Measurements from ENCODE around the gene ANKRD39. TPM values are rescaled to one million over a fixed set of nuclear protein-coding genes. Genes with fewer than 3 reads are reported as not detected.

ANKRD39 gene
- polyA plus RNA-seq, 6 donors from 2014 or later: 7.3 to 22.8 (median 20.0) TPM

- Mint-ChIP-seq H3K4me3 (no peak overlapping the region), H3K4me1 (peaks cover 17 to 36% (median 27%) of the 10 kb centered on the region in 3 donors), H3K27me3 (peaks cover 8 to 39% (median 16%) of the 10 kb centered on the region in 3 donors), H3K27ac (peak overlapping the region in 4 of 6 donors; percentile 21 to 98 (median 82)), H3K36me3 (no peaks in the 10 kb centered on the region), H3K9me3 (no peaks in the 10 kb centered on the region)
- DNase-seq (no peak), ATAC-seq (ENCODE audit: low read depth in 2 of 2) (no peak)
Measured at GRCh38 chr2:96873651-96874096, 15.9 kb upstream of the ANKRD39 start.

- ATAC-seq (ENCODE audit: low read depth in 2 of 2): no peak
- Mint-ChIP-seq H3K4me1 (peaks cover 21 to 41% (median 33%) of the 10 kb centered on the region in 3 donors), H3K27me3 (peaks cover 12 to 36% (median 21%) of the 10 kb centered on the region in 3 donors), H3K36me3 (no peaks in the 10 kb centered on the region), H3K27ac (peak overlapping the region in 1 of 6 donors; percentile 66), H3K4me3 (peak overlapping the region in 2 of 8 donors; percentile 6 to 61), H3K9me3 (no peaks in the 10 kb centered on the region)
- DNase-seq: no peak
Measured at GRCh38 chr2:96872591-96873349, 15.0 kb upstream of the ANKRD39 start.

- Mint-ChIP-seq H3K27ac (peak overlapping the region in 3 of 6 donors; percentile 18 to 78 (median 52)), H3K27me3 (peaks cover 24 to 44% (median 29%) of the 10 kb centered on the region in 3 donors), H3K9me3 (no peaks in the 10 kb centered on the region), H3K4me1 (peaks cover 24 to 51% (median 47%) of the 10 kb centered on the region in 3 donors), H3K36me3 (no peaks in the 10 kb centered on the region), H3K4me3 (peak overlapping the region; percentile 77 to 90 (median 86))
- DNase-seq (no peak), ATAC-seq (ENCODE audit: low read depth in 2 of 2) (no peak)
Measured at GRCh38 chr2:96870626-96871255, 12.9 kb upstream of the ANKRD39 start.

- ATAC-seq (ENCODE audit: low read depth in 2 of 2) (peak; percentile 22 to 27), DNase-seq (peak; percentile 47)
- Mint-ChIP-seq H3K27ac (peak within 1 kb of the TSS in 3 of 6 donors; percentile 18 to 78 (median 52)), H3K4me3 (peak within 1 kb of the TSS; percentile 78 to 90 (median 86)), H3K36me3 (no peaks in the 10 kb centered on the region), H3K9me3 (no peaks in the 10 kb centered on the region), H3K27me3 (peaks cover 24 to 44% (median 35%) of the 10 kb centered on the region in 3 donors), H3K4me1 (peaks cover 21 to 43% (median 40%) of the 10 kb centered on the region in 3 donors)
Measured at GRCh38 chr2:96869822-96870625, 12.2 kb upstream of the ANKRD39 start, which contains the start of gene SEMA4C. Gene SEMA4C, minus strand, starts transcription at chr2:96870080. Its CDS starts 2,194 bp downstream, at chr2:96867886.

GRCh38 chr2:96869281-96869821, 11.5 kb upstream of the ANKRD39 start:
- Mint-ChIP-seq H3K27ac (no peak overlapping the region), H3K36me3 (no peaks in the 10 kb centered on the region), H3K4me3 (peak overlapping the region in 3 of 8 donors; percentile 15 to 81 (median 81)), H3K27me3 (peaks cover 22 to 51% (median 35%) of the 10 kb centered on the region in 3 donors), H3K9me3 (no peaks in the 10 kb centered on the region), H3K4me1 (peaks cover 14 to 37% (median 33%) of the 10 kb centered on the region in 3 donors)
- ATAC-seq (ENCODE audit: low read depth in 2 of 2) (no peak), DNase-seq (no peak)

GRCh38 chr2:96868555-96869280, 10.9 kb upstream of the ANKRD39 start:
- peak overlapping the region in 1 of 6 donors; percentile 23 for H3K27ac Mint-ChIP-seq
- H3K27me3 Mint-ChIP-seq: peaks cover 19 to 52% (median 35%) of the 10 kb centered on the region in 3 donors
- ATAC-seq (ENCODE audit: low read depth in 2 of 2) (peak; percentile 29 to 42), DNase-seq (no peak)
- peaks cover 11 to 31% (median 29%) of the 10 kb centered on the region in 3 donors for H3K4me1 Mint-ChIP-seq
- H3K4me3 Mint-ChIP-seq: peak overlapping the region in 7 of 8 donors; percentile 77 to 88 (median 81)
- no peaks in the 10 kb centered on the region for H3K9me3 Mint-ChIP-seq
- H3K36me3 Mint-ChIP-seq: no peaks in the 10 kb centered on the region

GRCh38 chr2:96867756-96868554, 10.1 kb upstream of the ANKRD39 start:
- H3K27me3 Mint-ChIP-seq: peaks cover 25 to 57% (median 35%) of the 10 kb centered on the region in 3 donors
- no peaks in the 10 kb centered on the region for H3K9me3 Mint-ChIP-seq
- peak; percentile 22 to 28 for ATAC-seq (ENCODE audit: low read depth in 2 of 2)
- H3K4me1 Mint-ChIP-seq: peaks cover 11 to 29% (median 26%) of the 10 kb centered on the region in 3 donors
- peak overlapping the region in 4 of 6 donors; percentile 8 to 88 (median 40) for H3K27ac Mint-ChIP-seq
- no peaks in the 10 kb centered on the region for H3K36me3 Mint-ChIP-seq
- DNase-seq: no peak
- H3K4me3 Mint-ChIP-seq: peak overlapping the region; percentile 77 to 88 (median 81)

GRCh38 chr2:96866986-96867755, 9.4 kb upstream of the ANKRD39 start:
- DNase-seq: no peak
- no peaks in the 10 kb centered on the region for H3K36me3 Mint-ChIP-seq
- H3K4me1 Mint-ChIP-seq: peaks cover 11 to 29% (median 26%) of the 10 kb centered on the region in 3 donors
- no peaks in the 10 kb centered on the region for H3K9me3 Mint-ChIP-seq
- H3K27ac Mint-ChIP-seq: peak overlapping the region in 3 of 6 donors; percentile 8 to 88 (median 23)
- peak overlapping the region; percentile 76 to 88 (median 81) for H3K4me3 Mint-ChIP-seq
- no peak for ATAC-seq (ENCODE audit: low read depth in 2 of 2)
- H3K27me3 Mint-ChIP-seq: peaks cover 25 to 57% (median 35%) of the 10 kb centered on the region in 3 donors

- Mint-ChIP-seq H3K4me1 (peaks cover 11 to 29% (median 26%) of the 10 kb centered on the region in 3 donors), H3K9me3 (no peaks in the 10 kb centered on the region), H3K27ac (no peak overlapping the region), H3K4me3 (peak overlapping the region in 5 of 8 donors; percentile 41 to 81 (median 76)), H3K36me3 (no peaks in the 10 kb centered on the region), H3K27me3 (peaks cover 25 to 57% (median 35%) of the 10 kb centered on the region in 3 donors)
- ATAC-seq (ENCODE audit: low read depth in 2 of 2) (no peak), DNase-seq (no peak)
Measured at GRCh38 chr2:96866586-96866985, 8.8 kb upstream of the ANKRD39 start.

- H3K9me3 Mint-ChIP-seq: no peaks in the 10 kb centered on the region
- ATAC-seq (ENCODE audit: low read depth in 2 of 2) (no peak), DNase-seq (no peak)
- no peak overlapping the region for H3K27ac Mint-ChIP-seq
- H3K4me1 Mint-ChIP-seq: peaks cover 11 to 29% (median 26%) of the 10 kb centered on the region in 3 donors
- peak overlapping the region in 1 of 8 donors; percentile 45 for H3K4me3 Mint-ChIP-seq
- H3K27me3 Mint-ChIP-seq: peaks cover 22 to 58% (median 35%) of the 10 kb centered on the region in 3 donors
- no peaks in the 10 kb centered on the region for H3K36me3 Mint-ChIP-seq
Measured at GRCh38 chr2:96866149-96866548, 8.3 kb upstream of the ANKRD39 start.

- H3K27me3 Mint-ChIP-seq: peaks cover 17 to 53% (median 31%) of the 10 kb centered on the region in 3 donors
- H3K9me3 Mint-ChIP-seq: no peaks in the 10 kb centered on the region
- peak overlapping the region in 1 of 8 donors; percentile 45 for H3K4me3 Mint-ChIP-seq
- DNase-seq (no peak), ATAC-seq (ENCODE audit: low read depth in 2 of 2) (no peak)
- H3K4me1 Mint-ChIP-seq: peaks cover 9 to 25% (median 21%) of the 10 kb centered on the region in 3 donors
- H3K27ac Mint-ChIP-seq: no peak overlapping the region
- H3K36me3 Mint-ChIP-seq: no peaks in the 10 kb centered on the region
Measured at GRCh38 chr2:96865654-96866053, 7.8 kb upstream of the ANKRD39 start.

All from naive B cell (primary cell).